H9 (cell line): ENCODE results near the gene RALGAPA1. TPM values are rescaled to one million over a fixed set of nuclear protein-coding genes. Genes with fewer than 3 reads are reported as not detected.

Experiments
- DNase-seq: peaks from one replicate; pipeline ENCODE4 v3.0.0-alpha.2; 2017
- H2AFZ ChIP-seq: one replicate; pipeline ENCODE4 v1.6.1; 2013; ENCODE audit warnings: mild to moderate bottlenecking, low read length, control low read depth, moderate library complexity
- H2AK5ac ChIP-seq: 2 replicates; pipeline ENCODE4 v1.6.1; 2013; ENCODE audit warnings: low read length, control low read depth, mixed read lengths; ENCODE audit not compliant: insufficient read length
- H2BK120ac ChIP-seq: one replicate; pipeline ENCODE4 v1.6.1; 2013; ENCODE audit warnings: low read depth, mild to moderate bottlenecking, low read length, control low read depth, inconsistent platforms; ENCODE audit not compliant: poor library complexity, severe bottlenecking
- H2BK12ac ChIP-seq: 2 replicates; pipeline ENCODE4 v1.6.1; 2013; ENCODE audit warnings: low read length, control low read depth, mixed read lengths, low read depth; ENCODE audit not compliant: insufficient read length
- H2BK15ac ChIP-seq: 2 replicates; pipeline ENCODE4 v1.6.1; 2013; ENCODE audit warnings: low read depth, low read length, control low read depth
- H2BK20ac ChIP-seq: one replicate; pipeline ENCODE4 v1.6.1; 2013; ENCODE audit warnings: low read depth, mild to moderate bottlenecking, low read length, control low read depth, inconsistent platforms; ENCODE audit not compliant: poor library complexity, severe bottlenecking
- H2BK5ac ChIP-seq: 2 replicates; pipeline ENCODE4 v1.6.1; 2013; ENCODE audit warnings: low read length, control low read depth, mixed read lengths; ENCODE audit not compliant: insufficient read length
- H3K14ac ChIP-seq: 2 replicates; pipeline ENCODE4 v1.6.1; 2013; ENCODE audit warnings: low read length, control low read depth; ENCODE audit not compliant: insufficient read depth
- H3K18ac ChIP-seq: 2 replicates; pipeline ENCODE4 v1.6.1; 2013; ENCODE audit warnings: low read depth, mild to moderate bottlenecking, mixed read lengths, low read length, control low read depth; ENCODE audit not compliant: insufficient read length
- H3K23ac ChIP-seq: 2 replicates; pipeline ENCODE4 v1.6.1; 2013; ENCODE audit warnings: low read length, control low read depth, mixed read lengths, low read depth; ENCODE audit not compliant: insufficient read length
- H3K23me2 ChIP-seq: 2 replicates; pipeline ENCODE4 v1.6.1; 2013; ENCODE audit warnings: low read depth, mild to moderate bottlenecking, mixed read lengths, low read length, control low read depth; ENCODE audit not compliant: insufficient read length, poor library complexity, severe bottlenecking
- H3K27ac ChIP-seq: 2 replicates; pipeline ENCODE4 v1.5.1; 2013; ENCODE audit warnings: low read length, control low read depth, mixed read lengths, low read depth; ENCODE audit not compliant: insufficient read length
- H3K27me3 ChIP-seq: 2 replicates; pipeline ENCODE4 v1.6.1; 2013; ENCODE audit warnings: low read length, control low read depth, inconsistent platforms; ENCODE audit not compliant: insufficient read depth
- H3K4ac ChIP-seq: 2 replicates; pipeline ENCODE4 v1.6.1; 2013; ENCODE audit warnings: low read depth, mild to moderate bottlenecking, control low read depth, inconsistent platforms, low read length, moderate library complexity
- H3K4me1 ChIP-seq: 2 replicates; pipeline ENCODE4 v1.6.1; 2013; ENCODE audit warnings: low read length, control low read depth, inconsistent platforms; ENCODE audit not compliant: insufficient read depth
- H3K4me2 ChIP-seq: 2 replicates; pipeline ENCODE4 v1.6.1; 2013; ENCODE audit warnings: low read length, control low read depth, mixed read lengths; ENCODE audit not compliant: insufficient read length, insufficient read depth
- H3K56ac ChIP-seq: 2 replicates; pipeline ENCODE4 v1.6.1; 2013; ENCODE audit warnings: low read depth, mild to moderate bottlenecking, mixed read lengths, low read length, control low read depth; ENCODE audit not compliant: insufficient read length
- H3K79me1 ChIP-seq: 2 replicates; pipeline ENCODE4 v1.6.1; 2013; ENCODE audit warnings: low read depth, mild to moderate bottlenecking, moderate library complexity, low read length, control low read depth, inconsistent platforms; ENCODE audit not compliant: insufficient read depth, poor library complexity, severe bottlenecking
- H3K79me2 ChIP-seq: 2 replicates; pipeline ENCODE4 v1.6.1; 2013; ENCODE audit warnings: low read length, control low read depth, inconsistent platforms; ENCODE audit not compliant: insufficient read depth
- H3K9ac ChIP-seq: 2 replicates; pipeline ENCODE4 v1.6.1; 2013; ENCODE audit warnings: low read length, control low read depth, mixed read lengths; ENCODE audit not compliant: insufficient read length; ENCODE audit errors: extremely low read depth
- H3K9me3 ChIP-seq: one replicate; pipeline ENCODE4 v1.6.1; 2013; ENCODE audit warnings: low read depth, low read length, inconsistent platforms; ENCODE audit not compliant: control insufficient read depth
- H3T11ph ChIP-seq: one replicate; pipeline ENCODE4 v1.6.1; 2013; ENCODE audit warnings: mild to moderate bottlenecking, low read length, control low read depth, inconsistent platforms
- H4K20me1 ChIP-seq: one replicate; pipeline ENCODE4 v1.6.1; 2013; ENCODE audit not compliant: control insufficient read depth, insufficient read length, insufficient read depth
- H4K5ac ChIP-seq: 2 replicates; pipeline ENCODE4 v1.6.1; 2013; ENCODE audit warnings: low read depth, mild to moderate bottlenecking, mixed read lengths, low read length, control low read depth; ENCODE audit not compliant: insufficient read length
- H4K8ac ChIP-seq: replicated peaks from 2 replicates; pipeline ENCODE4 v1.6.1; 2013; ENCODE audit warnings: low read length, control low read depth, mixed read lengths, low read depth; ENCODE audit not compliant: insufficient read length
- H4K91ac ChIP-seq: 2 replicates; pipeline ENCODE4 v1.6.1; 2013; ENCODE audit warnings: low read depth, mild to moderate bottlenecking, moderate library complexity, mixed read lengths, low read length, control low read depth; ENCODE audit not compliant: insufficient read length
- H3K27ac Mint-ChIP-seq, 3 experiments: 2 replicates in 2 of 3; 3 replicates in 1 of 3; pipeline ENCODE4 v1.8.0; 2020 to 2021; ENCODE audit warnings: mixed read lengths in 3 of 3, mild to moderate bottlenecking in 1 of 3, moderate library complexity in 1 of 3
- H3K27me3 Mint-ChIP-seq: 2 replicates; pipeline ENCODE4 v1.8.0; 2021; ENCODE audit warnings: low read depth, mild to moderate bottlenecking, moderate library complexity, mixed read lengths
- H3K36me3 Mint-ChIP-seq, 3 experiments: 2 replicates in 2 of 3; 3 replicates in 1 of 3; pipeline ENCODE4 v1.8.0; 2020 to 2021; ENCODE audit warnings: low read depth in 3 of 3, mixed read lengths in 3 of 3; ENCODE audit not compliant: insufficient read depth in 1 of 3
- H3K4me1 Mint-ChIP-seq, 2 experiments: 2 replicates each; pipeline ENCODE4 v1.8.0; 2020; ENCODE audit warnings: mixed read lengths in 2 of 2
- H3K4me3 Mint-ChIP-seq, 2 experiments: 2 replicates in 1 of 2; 3 replicates in 1 of 2; pipeline ENCODE4 v1.8.0; 2020 to 2021; ENCODE audit warnings: mild to moderate bottlenecking in 2 of 2, mixed read lengths in 2 of 2, moderate library complexity in 1 of 2
- H3K9me3 Mint-ChIP-seq, 2 experiments: 2 replicates in 1 of 2; 3 replicates in 1 of 2; pipeline ENCODE4 v1.8.0; 2020; ENCODE audit warnings: mild to moderate bottlenecking in 2 of 2, mixed read lengths in 2 of 2, moderate library complexity in 1 of 2
- WGBS: extraction: QIAGEN DNeasy Blood & Tissue Kit; methylation state at CpG from one replicate; pipeline ENCODE4 v1.1.7; 2013; ENCODE audit warnings: missing lambda C conversion rate, low lambda C conversion rate, mixed read lengths; ENCODE audit not compliant: insufficient read length; ENCODE audit errors: extremely low coverage; 5-methylcytosine and 5-hydroxymethylcytosine counted together
- total RNA-seq: library from RNA; stranded (reverse); gene quantifications from 2 replicates; pipeline ENCODE4 v1.2.1, GENCODE V29; 2021
- TF ChIP-seq, protein P1 (sequence below): fragments of 200-600 bp; sonication (generic); conservative IDR thresholded peaks from 3 replicates; pipeline ENCODE4 v1.8.0; 2021; ENCODE audit warnings: antibody characterized with exemption, mild to moderate bottlenecking

The RALGAPA1 gene
- total RNA-seq, 1 experiment from 2014 or later: 29.8 TPM

DNA sequence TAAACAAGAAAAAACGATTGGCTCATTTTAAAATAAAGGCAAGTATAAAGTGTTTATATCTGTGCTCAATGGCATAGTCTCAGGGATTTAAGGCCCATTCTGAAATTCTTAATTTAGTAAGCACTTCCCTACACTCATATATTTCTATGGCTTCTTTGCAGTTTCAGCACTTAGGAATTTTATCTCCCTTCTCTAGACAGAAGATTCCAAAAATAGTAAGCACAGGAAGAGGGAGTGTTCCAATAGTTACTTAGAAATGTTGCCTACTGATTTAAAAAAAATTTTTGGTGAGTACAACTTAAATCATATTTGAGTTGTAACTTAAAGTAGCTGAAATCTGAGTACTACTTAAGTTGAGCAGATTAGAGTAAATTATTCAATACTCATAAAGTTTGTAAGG is 255.3 kb downstream of the RALGAPA1 start:
- Mint-ChIP-seq H3K36me3 (no peaks in the 10 kb centered on the region), H3K4me1 (peaks cover 11 to 16% of the 10 kb centered on the region in 2 experiments), H3K27ac (no peak overlapping the region; a peak in 1 of 7 replicates), H3K9me3 (no peaks in the 10 kb centered on the region), H3K4me3 (no peak overlapping the region), H3K27me3 (no peaks in the 10 kb centered on the region)
- Histone ChIP-seq H4K91ac (no peak overlapping the region), H3K56ac (no peak overlapping the region), H2AK5ac (no peak overlapping the region), H3K18ac (no peak overlapping the region), H3K4me2 (no peak overlapping the region), H3K27ac (no peak overlapping the region), H3K27me3 (no peaks in the 10 kb centered on the region), H3K79me2 (no peaks in the 10 kb centered on the region), H2BK120ac (no peak overlapping the region), H4K8ac (no peak overlapping the region), H2BK5ac (no peak overlapping the region), H3K4me1 (peaks cover 2% of the 10 kb centered on the region; the same call in 1 of the 2 replicates), H3K79me1 (no peaks in the 10 kb centered on the region), H3K9ac (no peak overlapping the region), H2BK15ac (no peak overlapping the region), H3K4ac (no peak overlapping the region), H2BK20ac (no peak overlapping the region), H2AFZ (no peak overlapping the region), H4K20me1 (no peaks in the 10 kb centered on the region), H3K23ac (no peak overlapping the region), H3K14ac (no peak overlapping the region), H4K5ac (no peak overlapping the region), H3K23me2 (no peaks in the 10 kb centered on the region), H2BK12ac (no peak overlapping the region), H3T11ph (no peak overlapping the region), H3K9me3 (no peaks in the 10 kb centered on the region)
- no CpG with 5 or more reads among the region's 1 CpG for WGBS
- TF ChIP-seq, protein P1, sequence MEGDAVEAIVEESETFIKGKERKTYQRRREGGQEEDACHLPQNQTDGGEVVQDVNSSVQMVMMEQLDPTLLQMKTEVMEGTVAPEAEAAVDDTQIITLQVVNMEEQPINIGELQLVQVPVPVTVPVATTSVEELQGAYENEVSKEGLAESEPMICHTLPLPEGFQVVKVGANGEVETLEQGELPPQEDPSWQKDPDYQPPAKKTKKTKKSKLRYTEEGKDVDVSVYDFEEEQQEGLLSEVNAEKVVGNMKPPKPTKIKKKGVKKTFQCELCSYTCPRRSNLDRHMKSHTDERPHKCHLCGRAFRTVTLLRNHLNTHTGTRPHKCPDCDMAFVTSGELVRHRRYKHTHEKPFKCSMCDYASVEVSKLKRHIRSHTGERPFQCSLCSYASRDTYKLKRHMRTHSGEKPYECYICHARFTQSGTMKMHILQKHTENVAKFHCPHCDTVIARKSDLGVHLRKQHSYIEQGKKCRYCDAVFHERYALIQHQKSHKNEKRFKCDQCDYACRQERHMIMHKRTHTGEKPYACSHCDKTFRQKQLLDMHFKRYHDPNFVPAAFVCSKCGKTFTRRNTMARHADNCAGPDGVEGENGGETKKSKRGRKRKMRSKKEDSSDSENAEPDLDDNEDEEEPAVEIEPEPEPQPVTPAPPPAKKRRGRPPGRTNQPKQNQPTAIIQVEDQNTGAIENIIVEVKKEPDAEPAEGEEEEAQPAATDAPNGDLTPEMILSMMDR: no peak
- DNase-seq: no peak
